Measurements from ENCODE around the gene CBARP. TPM values are rescaled to one million over a fixed set of nuclear protein-coding genes. Genes with fewer than 3 reads are reported as not detected.

Gene CBARP
- total and polyA plus RNA-seq, 2 of the 4 experiments (the other 2 are of a cell fraction), result 0.18 to 3.9 TPM

DNA sequence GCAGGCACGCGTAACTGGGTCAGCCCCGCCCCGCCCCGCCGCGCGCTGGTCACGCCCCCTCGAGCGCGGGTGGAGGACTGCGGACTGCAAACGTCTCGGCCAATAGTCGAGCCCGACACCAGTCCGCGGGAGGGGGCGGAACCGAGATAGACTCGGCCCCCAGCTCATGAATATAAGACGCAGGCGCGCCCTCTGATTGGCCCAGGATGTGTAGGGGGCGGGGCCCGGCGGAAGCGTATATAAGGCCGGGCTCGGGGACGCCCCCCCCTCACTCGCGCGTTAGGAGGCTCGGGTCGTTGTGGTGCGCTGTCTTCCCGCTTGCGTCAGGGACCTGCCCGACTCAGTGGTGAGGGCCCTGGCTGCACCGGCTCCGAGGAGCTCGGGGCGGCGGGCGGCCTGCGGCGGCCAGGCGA lies 31.3 kb upstream of the CBARP start, which contains the start of gene CIRBP:
Gene CIRBP (plus strand): TSS at position 268 of the 413 bp plus-strand sequence. CDS start 1,602 bp downstream, outside the sequence.
- Histone ChIP-seq H3K18ac (ENCODE audit: low read depth, low read length) (peak within 1 kb of the TSS; percentile 75), H4K8ac (ENCODE audit: low read depth in 2 of 2, low read length in 2 of 2) (peak within 1 kb of the TSS; percentile 52 to 97), H3K23ac (ENCODE audit: low read depth, low read length) (peak within 1 kb of the TSS; percentile 86), H2AK9ac (replicated peaks; ENCODE audit: low read depth, low read length, poor library complexity) (peak within 1 kb of the TSS; percentile 94), H4K91ac (ENCODE audit: insufficient read depth, low read depth, low read length) (peak within 1 kb of the TSS; percentile 98), H4K5ac (ENCODE audit: low read depth, low read length) (peak within 1 kb of the TSS; percentile 50), H3K4me2 (ENCODE audit: low read depth, low read length) (peak within 1 kb of the TSS; percentile 86), H3K4me1 (ENCODE audit: control insufficient read depth, insufficient read depth, low read length) (peaks cover 41% of the 10 kb centered on the region), H3K4ac (ENCODE audit: low read depth, low read length) (peak within 1 kb of the TSS; percentile 99), H3K9me3 (ENCODE audit: control insufficient read depth, insufficient read depth, low read length) (no peaks in the 10 kb centered on the region), H2AFZ (replicated peaks; ENCODE audit: low read length, poor library complexity) (peak within 1 kb of the TSS; percentile 80), H3K9ac (ENCODE audit: low read depth, low read length) (peak within 1 kb of the TSS; percentile 80), H2BK15ac (ENCODE audit: low read depth, low read length) (peak within 1 kb of the TSS; percentile 5; the same call in 1 of the 3 replicates), H3K14ac (replicated peaks; ENCODE audit: low read depth, low read length) (peak within 1 kb of the TSS; percentile 99), H3K27me3 (ENCODE audit: control insufficient read depth, insufficient read depth, low read length) (no peaks in the 10 kb centered on the region), H2BK5ac (ENCODE audit: low read depth, low read length, poor library complexity, severe bottlenecking) (peak within 1 kb of the TSS; percentile 89), H4K20me1 (ENCODE audit: insufficient read depth, low read length) (peaks cover 60% of the 10 kb centered on the region), H3K56ac (ENCODE audit: extremely low read depth, insufficient read depth, low read length) (peak within 1 kb of the TSS; percentile 92), H3K36me3 (ENCODE audit: control insufficient read depth, insufficient read depth, low read length) (peaks cover 33% of the 10 kb centered on the region), H3K9me1 (ENCODE audit: insufficient read depth, low read length) (peaks cover 8% of the 10 kb centered on the region), H3K4me3 (ENCODE audit: insufficient read depth, low read depth, low read length) (peak within 1 kb of the TSS; percentile 68), H2BK120ac (ENCODE audit: low read depth, low read length) (peak within 1 kb of the TSS; percentile 32; the same call in 1 of the 2 replicates), H3K79me1 (ENCODE audit: low read depth in 1 of 2, low read length in 2 of 2) (peaks cover 15 to 69% of the 10 kb centered on the region in 2 experiments; a peak in 3 of 4 replicates), H3K27ac (ENCODE audit: insufficient read depth, low read length) (peak within 1 kb of the TSS; percentile 75), H2AK5ac (ENCODE audit: low read depth, low read length) (peak within 1 kb of the TSS; percentile 97), H2BK20ac (ENCODE audit: low read depth, low read length) (no peak within 1 kb of the TSS)
- in situ Hi-C loops (cut with MboI; ENCODE audit: low sequenced_read_pairs), result no loop called here
- POLR2A ChIA-PET (ENCODE audit: unreplicated experiment), result interaction anchor here (0.5 to 1.4 kb wide), 19 partner anchors 8 to 285 kb away, joined by 3 to 62 read pairs (median 4); partner anchors contain the start of genes ATP5F1D, GPX4 and WDR18
- intact Hi-C loops (cut with micrococcal nuclease), result loop anchor here (1.0 kb wide), 1 partner anchor 20 kb away; no protein-coding TSS in a partner anchor
- peak; percentile 98 for DNase-seq
- 0% methylated on average over 18 of the region's 50 CpGs; no CpG with 5 or more reads in 1 of the 2 experiments for WGBS, 2 experiments (ENCODE audit: extremely low coverage in 2 of 2, insufficient read length in 1 of 2)
- peak; percentile 76 for ATAC-seq (ENCODE audit: low read depth)
- CTCF ChIA-PET, result interaction anchor here (1.5 to 1.7 kb wide), 2 partner anchors 11 to 25 kb away, joined by 8 to 15 read pairs; no protein-coding TSS in a partner anchor
- dilution Hi-C loops (cut with HindIII; ENCODE audit: low sequenced_read_pairs, unreplicated experiment), result no loop called here
- no TSS peak for BruUV-seq (replicated peaks)
- TF ChIP-seq CEBPB (IDR thresholded peaks at IDR 0.05; ENCODE audit: low read depth, low read length) (0 out of 2 replicates have a peak, but pooled peaks have one; percentile 9), ELK1 (IDR thresholded peaks at IDR 0.05; ENCODE audit: borderline replicate concordance, low read depth, low read length) (no peak), MXI1 (IDR thresholded peaks at IDR 0.05; ENCODE audit: borderline replicate concordance, low read depth, low read length) (peak; percentile 54; the same call in 1 of the 2 replicates), RCOR1 (IDR thresholded peaks at IDR 0.05; ENCODE audit: insufficient replicate concordance, low read length) (no peak), MAZ (IDR thresholded peaks at IDR 0.05; ENCODE audit: borderline replicate concordance, low read depth, low read length) (peak; percentile 95), POLR2A (IDR thresholded peaks at IDR 0.05; ENCODE audit: low read depth, low read length) (peak; percentile 99), BHLHE40 (IDR thresholded peaks at IDR 0.05; ENCODE audit: low read depth, low read length) (no peak), CHD1 (IDR thresholded peaks at IDR 0.05; ENCODE audit: low read depth, low read length) (0 out of 2 replicates have a peak, but pooled peaks have one; percentile 39), SMC3 (IDR thresholded peaks at IDR 0.05; ENCODE audit: low read depth, low read length) (no peak), MAFK (IDR thresholded peaks at IDR 0.05; ENCODE audit: low read depth, low read length) (no peak), RAD21 (IDR thresholded peaks at IDR 0.05; ENCODE audit: low read length) (no peak), RFX5 (IDR thresholded peaks at IDR 0.05; ENCODE audit: low read depth, low read length) (no peak), FOS (IDR thresholded peaks at IDR 0.05; ENCODE audit: low read depth, low read length) (no peak)
- TF ChIP-seq, protein P1, sequence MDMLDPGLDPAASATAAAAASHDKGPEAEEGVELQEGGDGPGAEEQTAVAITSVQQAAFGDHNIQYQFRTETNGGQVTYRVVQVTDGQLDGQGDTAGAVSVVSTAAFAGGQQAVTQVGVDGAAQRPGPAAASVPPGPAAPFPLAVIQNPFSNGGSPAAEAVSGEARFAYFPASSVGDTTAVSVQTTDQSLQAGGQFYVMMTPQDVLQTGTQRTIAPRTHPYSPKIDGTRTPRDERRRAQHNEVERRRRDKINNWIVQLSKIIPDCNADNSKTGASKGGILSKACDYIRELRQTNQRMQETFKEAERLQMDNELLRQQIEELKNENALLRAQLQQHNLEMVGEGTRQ (IDR thresholded peaks at IDR 0.05; ENCODE audit: low read depth, low read length), result no peak; the same call in none of the 2 replicates
- TF ChIP-seq, protein P2, sequence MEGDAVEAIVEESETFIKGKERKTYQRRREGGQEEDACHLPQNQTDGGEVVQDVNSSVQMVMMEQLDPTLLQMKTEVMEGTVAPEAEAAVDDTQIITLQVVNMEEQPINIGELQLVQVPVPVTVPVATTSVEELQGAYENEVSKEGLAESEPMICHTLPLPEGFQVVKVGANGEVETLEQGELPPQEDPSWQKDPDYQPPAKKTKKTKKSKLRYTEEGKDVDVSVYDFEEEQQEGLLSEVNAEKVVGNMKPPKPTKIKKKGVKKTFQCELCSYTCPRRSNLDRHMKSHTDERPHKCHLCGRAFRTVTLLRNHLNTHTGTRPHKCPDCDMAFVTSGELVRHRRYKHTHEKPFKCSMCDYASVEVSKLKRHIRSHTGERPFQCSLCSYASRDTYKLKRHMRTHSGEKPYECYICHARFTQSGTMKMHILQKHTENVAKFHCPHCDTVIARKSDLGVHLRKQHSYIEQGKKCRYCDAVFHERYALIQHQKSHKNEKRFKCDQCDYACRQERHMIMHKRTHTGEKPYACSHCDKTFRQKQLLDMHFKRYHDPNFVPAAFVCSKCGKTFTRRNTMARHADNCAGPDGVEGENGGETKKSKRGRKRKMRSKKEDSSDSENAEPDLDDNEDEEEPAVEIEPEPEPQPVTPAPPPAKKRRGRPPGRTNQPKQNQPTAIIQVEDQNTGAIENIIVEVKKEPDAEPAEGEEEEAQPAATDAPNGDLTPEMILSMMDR (conservative IDR thresholded peaks at IDR 0.05; ENCODE audit: low read depth, low read length), result no peak
